Measurements from ENCODE around the gene RUFY4. TPM values are rescaled to one million over a fixed set of nuclear protein-coding genes. Genes with fewer than 3 reads are reported as not detected.

The RUFY4 gene
- total and polyA plus RNA-seq, 2 donors (not counting 1 experiment from before 2014, with no cell fraction given), result not detected

DNA sequence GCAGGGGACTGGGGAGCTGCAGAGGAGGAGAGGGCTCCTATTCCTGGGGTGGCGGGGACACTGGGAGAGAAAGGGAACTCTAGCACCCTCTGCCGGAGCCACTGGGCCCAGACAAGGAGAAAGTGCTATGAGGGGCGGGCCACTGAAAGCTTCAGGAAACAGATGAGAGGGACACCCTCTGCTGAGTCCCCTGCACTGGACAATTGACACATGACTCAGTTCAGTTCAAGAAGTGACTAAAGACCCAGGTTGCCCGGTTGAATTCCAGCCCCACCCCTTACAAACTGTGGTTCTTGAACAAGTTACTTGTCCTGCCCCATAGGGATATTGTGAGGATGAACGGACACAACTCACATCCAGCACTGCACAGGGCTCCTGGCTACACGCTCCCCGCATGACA is 5.0 kb downstream of the RUFY4 start:
- peak; percentile 18 to 63 for TF ChIP-seq CTCF (conservative IDR thresholded peaks at IDR 0.05 in 1 of 2, IDR thresholded peaks at IDR 0.05 in 1 of 2; ENCODE audit: low read depth in 1 of 2, low read length in 2 of 2)
- TF ChIP-seq EZH2 (IDR thresholded peaks at IDR 0.05; ENCODE audit: low read length, missing control alignments), result no peak
- no peak overlapping the region for H3K27ac ChIP-seq (ENCODE audit: insufficient read depth, low read length)
- no peaks in the 10 kb centered on the region for H3K36me3 ChIP-seq (ENCODE audit: control insufficient read depth, insufficient read depth, low read length)
- no peak overlapping the region for H3K9ac ChIP-seq (ENCODE audit: insufficient read depth, low read length)
- H3K9me3 ChIP-seq (ENCODE audit: control insufficient read depth, insufficient read depth, low read depth, low read length), result no peaks in the 10 kb centered on the region
- peaks cover 20% of the 10 kb centered on the region for H3K27me3 ChIP-seq (ENCODE audit: control insufficient read depth, insufficient read depth, low read length)
- H4K20me1 ChIP-seq (ENCODE audit: control insufficient read depth, extremely low read depth, insufficient read depth, low read length), result no peaks in the 10 kb centered on the region
- H3K4me1 ChIP-seq (ENCODE audit: control insufficient read depth, extremely low read depth, insufficient read depth, low read length), result no peaks in the 10 kb centered on the region
- H3K4me3 ChIP-seq (replicated peaks in 1 of 4; ENCODE audit: control extremely low read depth in 1 of 4, insufficient read depth in 1 of 4, low read depth in 3 of 4, low read length in 4 of 4), result no peak overlapping the region
- no peaks in the 10 kb centered on the region for H3K79me2 ChIP-seq (ENCODE audit: control insufficient read depth, insufficient read depth, low read length)
- no peak overlapping the region for H2AFZ ChIP-seq (ENCODE audit: low read length)
- peak in 1 of 2 donors; percentile 5 for DNase-seq (ENCODE audit: low read depth in 2 of 2)
- no peak overlapping the region for H3K4me2 ChIP-seq (ENCODE audit: extremely low read depth, insufficient read depth, low read length)

DNA sequence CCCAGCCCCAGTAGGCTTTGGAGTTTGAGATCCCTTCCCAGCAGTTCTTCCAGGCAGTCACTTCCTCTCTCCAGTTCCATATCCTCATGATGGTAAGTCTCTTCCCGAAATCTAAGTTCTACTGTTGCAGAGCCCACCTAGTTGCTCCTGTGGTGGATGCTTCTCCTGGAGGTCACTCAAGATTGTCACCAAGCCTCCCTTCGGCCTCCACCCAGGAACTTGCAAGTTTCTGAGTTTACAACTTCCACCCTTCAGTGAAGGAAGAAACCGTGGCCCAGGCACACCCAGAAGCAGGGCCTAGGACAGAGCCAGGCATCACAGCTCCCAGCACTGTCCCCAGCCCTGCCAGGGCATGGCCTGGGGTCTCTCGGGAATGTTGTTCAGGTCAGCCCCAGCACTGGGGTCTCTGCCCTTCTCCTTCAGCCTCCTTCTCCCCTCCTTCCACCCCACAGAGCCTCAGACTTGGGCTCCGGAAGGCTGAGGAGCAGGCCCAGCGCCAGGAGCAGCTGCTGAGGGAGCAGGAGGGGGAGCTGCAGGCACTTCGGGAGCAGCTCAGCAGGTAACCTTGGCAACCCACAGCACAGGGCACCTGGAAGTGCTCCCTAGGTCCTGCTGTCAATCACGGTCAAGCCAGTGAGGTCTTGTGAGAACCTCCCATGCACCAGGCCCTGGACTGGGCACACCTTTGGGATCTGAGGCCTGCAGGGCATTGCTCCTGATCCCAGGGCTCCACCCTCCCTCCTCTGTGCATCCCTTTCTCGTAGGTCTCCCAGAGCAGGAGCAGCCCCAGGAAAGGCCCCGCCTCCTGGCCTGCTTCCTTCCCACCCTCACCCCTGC is 7.1 kb downstream of the RUFY4 start:
- no peak for TF ChIP-seq CTCF (conservative IDR thresholded peaks at IDR 0.05 in 1 of 2, IDR thresholded peaks at IDR 0.05 in 1 of 2; ENCODE audit: low read depth in 1 of 2, low read length in 2 of 2)
- TF ChIP-seq EZH2 (IDR thresholded peaks at IDR 0.05; ENCODE audit: low read length, missing control alignments), result no peak
- no peak overlapping the region for H3K9ac ChIP-seq (ENCODE audit: insufficient read depth, low read length)
- DNase-seq (ENCODE audit: low read depth in 2 of 2), result no peak
- no peak overlapping the region for H3K4me3 ChIP-seq (replicated peaks in 1 of 4; ENCODE audit: control extremely low read depth in 1 of 4, insufficient read depth in 1 of 4, low read depth in 3 of 4, low read length in 4 of 4)
- peaks cover 12% of the 10 kb centered on the region for H3K27me3 ChIP-seq (ENCODE audit: control insufficient read depth, insufficient read depth, low read length)
- H3K4me2 ChIP-seq (ENCODE audit: extremely low read depth, insufficient read depth, low read length), result no peak overlapping the region
- no peak overlapping the region for H3K27ac ChIP-seq (ENCODE audit: insufficient read depth, low read length)
- no peaks in the 10 kb centered on the region for H3K36me3 ChIP-seq (ENCODE audit: control insufficient read depth, insufficient read depth, low read length)
- H3K79me2 ChIP-seq (ENCODE audit: control insufficient read depth, insufficient read depth, low read length), result no peaks in the 10 kb centered on the region
- H3K4me1 ChIP-seq (ENCODE audit: control insufficient read depth, extremely low read depth, insufficient read depth, low read length), result no peaks in the 10 kb centered on the region
- no peaks in the 10 kb centered on the region for H4K20me1 ChIP-seq (ENCODE audit: control insufficient read depth, extremely low read depth, insufficient read depth, low read length)
- no peaks in the 10 kb centered on the region for H3K9me3 ChIP-seq (ENCODE audit: control insufficient read depth, insufficient read depth, low read depth, low read length)
- no peak overlapping the region for H2AFZ ChIP-seq (ENCODE audit: low read length)

- no peaks in the 10 kb centered on the region for H3K36me3 ChIP-seq (ENCODE audit: control insufficient read depth, insufficient read depth, low read length)
- no peak for TF ChIP-seq EZH2 (IDR thresholded peaks at IDR 0.05; ENCODE audit: low read length, missing control alignments)
- no peak for TF ChIP-seq CTCF (conservative IDR thresholded peaks at IDR 0.05 in 1 of 2, IDR thresholded peaks at IDR 0.05 in 1 of 2; ENCODE audit: low read depth in 1 of 2, low read length in 2 of 2)
- H3K9me3 ChIP-seq (ENCODE audit: control insufficient read depth, insufficient read depth, low read depth, low read length), result no peaks in the 10 kb centered on the region
- no peak overlapping the region for H3K4me2 ChIP-seq (ENCODE audit: extremely low read depth, insufficient read depth, low read length)
- H3K4me3 ChIP-seq (replicated peaks in 1 of 4; ENCODE audit: control extremely low read depth in 1 of 4, insufficient read depth in 1 of 4, low read depth in 3 of 4, low read length in 4 of 4), result no peak overlapping the region
- no peaks in the 10 kb centered on the region for H4K20me1 ChIP-seq (ENCODE audit: control insufficient read depth, extremely low read depth, insufficient read depth, low read length)
- H3K27me3 ChIP-seq (ENCODE audit: control insufficient read depth, insufficient read depth, low read length), result peaks cover 6% of the 10 kb centered on the region
- H3K79me2 ChIP-seq (ENCODE audit: control insufficient read depth, insufficient read depth, low read length), result no peaks in the 10 kb centered on the region
- DNase-seq (ENCODE audit: low read depth in 2 of 2), result no peak
- H3K9ac ChIP-seq (ENCODE audit: insufficient read depth, low read length), result no peak overlapping the region
- no peak overlapping the region for H3K27ac ChIP-seq (ENCODE audit: insufficient read depth, low read length)
- no peaks in the 10 kb centered on the region for H3K4me1 ChIP-seq (ENCODE audit: control insufficient read depth, extremely low read depth, insufficient read depth, low read length)
- H2AFZ ChIP-seq (ENCODE audit: low read length), result no peak overlapping the region
These were observed 8.6 kb downstream of the RUFY4 start for GRCh38 chr2:218077464-218078216.
